ENCODE results near the gene HPS6.

Gene HPS6

DNA sequence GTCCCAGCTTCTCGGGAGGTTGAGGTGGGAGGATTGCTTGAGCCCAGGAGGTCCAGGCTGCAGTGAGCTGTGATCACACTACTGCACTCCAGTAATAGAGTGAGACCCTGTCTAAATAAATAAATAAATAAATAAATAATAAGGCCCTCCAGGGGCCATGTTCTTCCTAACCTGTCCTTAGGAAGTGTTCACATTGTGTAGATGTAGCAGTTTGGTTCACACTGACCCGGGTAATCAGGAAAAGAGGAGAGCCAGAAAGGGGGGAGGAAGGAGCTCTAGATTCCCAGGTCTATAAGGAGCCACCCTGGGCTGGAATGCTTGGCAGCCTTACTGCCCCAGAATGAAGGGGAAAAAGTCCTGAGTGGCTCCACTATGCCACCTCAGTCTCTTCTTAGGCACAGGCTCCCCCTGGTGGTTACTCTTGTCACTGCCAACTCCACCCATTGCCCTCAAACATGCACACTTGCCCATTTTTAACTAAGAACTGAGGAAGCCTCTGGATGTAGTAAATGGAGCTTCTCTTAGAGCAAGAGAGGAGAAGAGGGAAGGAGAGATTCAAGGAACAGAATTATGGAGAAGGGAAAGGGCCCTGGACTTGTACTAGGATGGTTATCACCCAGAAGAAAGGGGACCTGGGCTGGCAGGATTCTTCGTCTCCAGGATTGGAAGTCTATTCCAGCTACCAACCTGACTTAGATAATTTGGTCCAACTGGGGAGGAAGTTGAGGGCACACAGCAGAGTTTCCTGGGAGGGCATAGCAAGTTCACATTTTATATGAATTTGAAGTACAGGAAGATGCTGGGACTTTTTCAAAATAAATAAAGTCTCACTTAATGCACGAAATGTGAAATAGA, 7.8 kb downstream of the HPS6 start (continued):
- TF ChIP-seq, protein P1, sequence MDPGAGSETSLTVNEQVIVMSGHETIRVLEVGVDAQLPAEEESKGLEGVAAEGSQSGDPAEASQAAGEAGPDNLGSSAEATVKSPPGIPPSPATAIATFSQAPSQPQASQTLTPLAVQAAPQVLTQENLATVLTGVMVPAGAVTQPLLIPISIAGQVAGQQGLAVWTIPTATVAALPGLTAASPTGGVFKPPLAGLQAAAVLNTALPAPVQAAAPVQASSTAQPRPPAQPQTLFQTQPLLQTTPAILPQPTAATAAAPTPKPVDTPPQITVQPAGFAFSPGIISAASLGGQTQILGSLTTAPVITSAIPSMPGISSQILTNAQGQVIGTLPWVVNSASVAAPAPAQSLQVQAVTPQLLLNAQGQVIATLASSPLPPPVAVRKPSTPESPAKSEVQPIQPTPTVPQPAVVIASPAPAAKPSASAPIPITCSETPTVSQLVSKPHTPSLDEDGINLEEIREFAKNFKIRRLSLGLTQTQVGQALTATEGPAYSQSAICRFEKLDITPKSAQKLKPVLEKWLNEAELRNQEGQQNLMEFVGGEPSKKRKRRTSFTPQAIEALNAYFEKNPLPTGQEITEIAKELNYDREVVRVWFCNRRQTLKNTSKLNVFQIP (CRISPR knock-in tag; IDR thresholded peaks at IDR 0.05; ENCODE audit: borderline replicate concordance, low read depth) = no peak
- no peak for TF ChIP-seq ESRRG (CRISPR knock-in tag; IDR thresholded peaks at IDR 0.05)

DNA sequence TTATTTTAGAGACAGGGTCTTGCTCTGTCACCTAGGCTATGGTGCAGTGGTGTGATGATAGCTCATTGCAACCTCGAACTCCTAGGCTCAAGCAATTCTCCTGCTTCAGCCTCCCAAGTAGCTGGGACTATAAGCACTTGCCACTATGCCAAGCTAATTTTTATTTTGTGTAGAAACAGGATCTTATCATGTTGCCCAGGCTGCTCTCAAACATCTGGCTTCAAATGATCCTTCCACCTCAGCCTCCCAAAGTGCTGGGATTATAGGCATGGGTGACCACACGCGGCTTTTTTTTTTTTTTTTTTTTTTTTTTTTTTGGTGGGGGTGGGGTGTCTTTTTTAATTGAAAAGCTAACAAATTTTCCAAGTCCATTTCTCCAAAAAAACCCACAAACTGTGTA, 18.4 kb downstream of the HPS6 start:
- no peak for ATAC-seq
- no peak for TF ChIP-seq ISL1 (CRISPR knock-in tag; IDR thresholded peaks at IDR 0.05)
- no peak for TF ChIP-seq ARNTL (CRISPR knock-in tag; IDR thresholded peaks at IDR 0.05; ENCODE audit: borderline replicate concordance, low read depth)
- no peak for TF ChIP-seq ZC3H10 (CRISPR knock-in tag; IDR thresholded peaks at IDR 0.05)
- no peak for TF ChIP-seq ZNF70 (CRISPR knock-in tag; IDR thresholded peaks at IDR 0.05)
- TF ChIP-seq, protein P2, sequence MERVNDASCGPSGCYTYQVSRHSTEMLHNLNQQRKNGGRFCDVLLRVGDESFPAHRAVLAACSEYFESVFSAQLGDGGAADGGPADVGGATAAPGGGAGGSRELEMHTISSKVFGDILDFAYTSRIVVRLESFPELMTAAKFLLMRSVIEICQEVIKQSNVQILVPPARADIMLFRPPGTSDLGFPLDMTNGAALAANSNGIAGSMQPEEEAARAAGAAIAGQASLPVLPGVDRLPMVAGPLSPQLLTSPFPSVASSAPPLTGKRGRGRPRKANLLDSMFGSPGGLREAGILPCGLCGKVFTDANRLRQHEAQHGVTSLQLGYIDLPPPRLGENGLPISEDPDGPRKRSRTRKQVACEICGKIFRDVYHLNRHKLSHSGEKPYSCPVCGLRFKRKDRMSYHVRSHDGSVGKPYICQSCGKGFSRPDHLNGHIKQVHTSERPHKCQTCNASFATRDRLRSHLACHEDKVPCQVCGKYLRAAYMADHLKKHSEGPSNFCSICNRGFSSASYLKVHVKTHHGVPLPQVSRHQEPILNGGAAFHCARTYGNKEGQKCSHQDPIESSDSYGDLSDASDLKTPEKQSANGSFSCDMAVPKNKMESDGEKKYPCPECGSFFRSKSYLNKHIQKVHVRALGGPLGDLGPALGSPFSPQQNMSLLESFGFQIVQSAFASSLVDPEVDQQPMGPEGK (CRISPR knock-in tag; IDR thresholded peaks at IDR 0.05; ENCODE audit: borderline replicate concordance) = no peak
- no peak for TF ChIP-seq ZFP30 (CRISPR knock-in tag; IDR thresholded peaks at IDR 0.05)
- TF ChIP-seq, protein P3, sequence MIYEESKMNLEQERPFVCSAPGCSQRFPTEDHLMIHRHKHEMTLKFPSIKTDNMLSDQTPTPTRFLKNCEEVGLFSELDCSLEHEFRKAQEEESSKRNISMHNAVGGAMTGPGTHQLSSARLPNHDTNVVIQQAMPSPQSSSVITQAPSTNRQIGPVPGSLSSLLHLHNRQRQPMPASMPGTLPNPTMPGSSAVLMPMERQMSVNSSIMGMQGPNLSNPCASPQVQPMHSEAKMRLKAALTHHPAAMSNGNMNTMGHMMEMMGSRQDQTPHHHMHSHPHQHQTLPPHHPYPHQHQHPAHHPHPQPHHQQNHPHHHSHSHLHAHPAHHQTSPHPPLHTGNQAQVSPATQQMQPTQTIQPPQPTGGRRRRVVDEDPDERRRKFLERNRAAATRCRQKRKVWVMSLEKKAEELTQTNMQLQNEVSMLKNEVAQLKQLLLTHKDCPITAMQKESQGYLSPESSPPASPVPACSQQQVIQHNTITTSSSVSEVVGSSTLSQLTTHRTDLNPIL (CRISPR knock-in tag; IDR thresholded peaks at IDR 0.05; ENCODE audit: low read depth) = no peak
- TF ChIP-seq, protein P4, sequence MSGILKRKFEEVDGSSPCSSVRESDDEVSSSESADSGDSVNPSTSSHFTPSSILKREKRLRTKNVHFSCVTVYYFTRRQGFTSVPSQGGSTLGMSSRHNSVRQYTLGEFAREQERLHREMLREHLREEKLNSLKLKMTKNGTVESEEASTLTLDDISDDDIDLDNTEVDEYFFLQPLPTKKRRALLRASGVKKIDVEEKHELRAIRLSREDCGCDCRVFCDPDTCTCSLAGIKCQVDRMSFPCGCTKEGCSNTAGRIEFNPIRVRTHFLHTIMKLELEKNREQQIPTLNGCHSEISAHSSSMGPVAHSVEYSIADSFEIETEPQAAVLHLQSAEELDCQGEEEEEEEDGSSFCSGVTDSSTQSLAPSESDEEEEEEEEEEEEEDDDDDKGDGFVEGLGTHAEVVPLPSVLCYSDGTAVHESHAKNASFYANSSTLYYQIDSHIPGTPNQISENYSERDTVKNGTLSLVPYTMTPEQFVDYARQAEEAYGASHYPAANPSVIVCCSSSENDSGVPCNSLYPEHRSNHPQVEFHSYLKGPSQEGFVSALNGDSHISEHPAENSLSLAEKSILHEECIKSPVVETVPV (CRISPR knock-in tag; IDR thresholded peaks at IDR 0.05) = no peak
- TF ChIP-seq, protein P1 (CRISPR knock-in tag; IDR thresholded peaks at IDR 0.05; ENCODE audit: borderline replicate concordance, low read depth) = no peak
- TF ChIP-seq OSR1 (CRISPR knock-in tag; IDR thresholded peaks at IDR 0.05) = no peak
- TF ChIP-seq PPARA (CRISPR knock-in tag; IDR thresholded peaks at IDR 0.05; ENCODE audit: borderline replicate concordance) = no peak

DNA sequence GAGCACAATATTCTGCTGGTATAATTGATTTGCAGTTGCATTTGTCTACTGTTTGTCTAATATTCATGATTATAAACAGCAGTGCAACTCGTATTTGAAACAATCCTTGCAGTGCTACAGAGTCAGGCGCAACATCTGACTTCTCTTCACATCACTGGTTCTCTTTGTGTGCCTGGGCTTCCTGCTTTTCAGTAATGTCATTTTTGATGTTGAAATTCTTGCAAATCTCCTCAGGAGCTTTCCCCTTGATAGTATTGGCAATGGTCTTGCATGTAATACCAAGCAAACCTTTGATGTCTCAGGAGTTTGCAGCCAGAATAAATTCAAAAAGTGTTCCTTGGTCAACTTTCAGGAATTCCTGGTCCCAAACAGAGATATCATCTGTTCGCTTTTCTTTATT, 20.2 kb downstream of the HPS6 start:
- no peak for ATAC-seq
- TF ChIP-seq, protein P2 (CRISPR knock-in tag; IDR thresholded peaks at IDR 0.05; ENCODE audit: borderline replicate concordance) = no peak
- no peak for TF ChIP-seq GLIS3 (CRISPR knock-in tag; IDR thresholded peaks at IDR 0.05)
- no peak for TF ChIP-seq SNAI2 (CRISPR knock-in tag; IDR thresholded peaks at IDR 0.05)
- no peak for TF ChIP-seq BACH2 (CRISPR knock-in tag; IDR thresholded peaks at IDR 0.05; ENCODE audit: borderline replicate concordance)
- no peak for TF ChIP-seq TSHZ2 (CRISPR knock-in tag; IDR thresholded peaks at IDR 0.05)
- no peak for TF ChIP-seq ARNTL (CRISPR knock-in tag; IDR thresholded peaks at IDR 0.05; ENCODE audit: borderline replicate concordance, low read depth)
- TF ChIP-seq ZFP30 (CRISPR knock-in tag; IDR thresholded peaks at IDR 0.05) = no peak
- TF ChIP-seq TCF4 (CRISPR knock-in tag; IDR thresholded peaks at IDR 0.05; ENCODE audit: borderline replicate concordance) = no peak
- no peak for TF ChIP-seq ZNF70 (CRISPR knock-in tag; IDR thresholded peaks at IDR 0.05)
- no peak for TF ChIP-seq ZNF565 (CRISPR knock-in tag; conservative IDR thresholded peaks at IDR 0.05; ENCODE audit: low read depth)
- TF ChIP-seq CSDC2 (CRISPR knock-in tag; IDR thresholded peaks at IDR 0.05) = no peak
- TF ChIP-seq, protein P3 (CRISPR knock-in tag; IDR thresholded peaks at IDR 0.05; ENCODE audit: low read depth) = no peak
- TF ChIP-seq ZNF8 (CRISPR knock-in tag; IDR thresholded peaks at IDR 0.05) = no peak
- TF ChIP-seq, protein P1 (CRISPR knock-in tag; IDR thresholded peaks at IDR 0.05; ENCODE audit: borderline replicate concordance, low read depth) = no peak

All from SK-N-SH treated with all-trans-retinoic acid at 6 μM for 48 hours (cell line).